HG02981 (cell line): ENCODE data around the gene HOXC12.

Experiments used
- ATAC-seq: cut with Tn5 transposase; IDR thresholded peaks from one replicate; pipeline ENCODE4 v1.9.1; 2021; ENCODE audit warnings: mild to moderate bottlenecking, moderate library complexity; ENCODE audit not compliant: unreplicated experiment

HOXC12 gene, protein sequence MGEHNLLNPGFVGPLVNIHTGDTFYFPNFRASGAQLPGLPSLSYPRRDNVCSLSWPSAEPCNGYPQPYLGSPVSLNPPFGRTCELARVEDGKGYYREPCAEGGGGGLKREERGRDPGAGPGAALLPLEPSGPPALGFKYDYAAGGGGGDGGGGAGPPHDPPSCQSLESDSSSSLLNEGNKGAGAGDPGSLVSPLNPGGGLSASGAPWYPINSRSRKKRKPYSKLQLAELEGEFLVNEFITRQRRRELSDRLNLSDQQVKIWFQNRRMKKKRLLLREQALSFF

DNA sequence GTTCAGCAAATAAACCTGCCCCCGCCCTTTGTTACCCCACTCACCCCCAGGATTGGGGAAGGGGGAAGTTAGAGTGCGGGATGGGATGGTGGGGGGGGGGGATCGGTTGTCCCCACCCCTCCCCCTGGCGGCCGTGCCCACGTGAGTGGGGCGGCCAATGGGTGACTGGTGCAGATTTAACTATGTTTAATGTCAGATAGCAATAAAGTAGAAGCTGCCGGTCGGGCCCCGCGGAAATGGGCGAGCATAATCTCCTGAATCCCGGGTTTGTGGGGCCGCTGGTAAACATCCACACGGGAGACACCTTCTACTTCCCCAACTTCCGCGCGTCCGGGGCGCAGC, at the start of gene HOXC12:
TSS of gene HOXC12 (plus strand) at position 210 of the 342 bp plus-strand sequence. CDS start at position 237, 27 bp downstream.
- no peak for ATAC-seq

DNA sequence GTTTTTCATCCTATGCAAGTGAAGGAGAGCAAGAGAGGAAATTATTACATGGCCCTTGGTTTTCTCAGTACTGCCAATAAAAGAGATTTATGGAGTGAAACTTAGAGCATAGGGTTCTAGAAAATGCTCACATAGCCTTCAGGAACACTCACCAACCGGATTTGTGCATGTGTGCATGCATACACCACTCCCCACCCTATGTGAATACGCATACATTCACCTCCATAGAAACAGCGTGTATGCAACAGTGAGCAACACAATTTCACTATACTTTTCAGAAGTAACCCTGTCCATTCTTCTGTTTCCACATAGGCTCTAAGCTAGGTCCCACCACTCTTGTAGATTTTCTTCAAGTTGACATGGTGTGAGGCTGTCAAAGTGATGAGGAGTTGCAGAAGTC, 47.6 kb upstream of the HOXC12 start:
- no peak for ATAC-seq

DNA sequence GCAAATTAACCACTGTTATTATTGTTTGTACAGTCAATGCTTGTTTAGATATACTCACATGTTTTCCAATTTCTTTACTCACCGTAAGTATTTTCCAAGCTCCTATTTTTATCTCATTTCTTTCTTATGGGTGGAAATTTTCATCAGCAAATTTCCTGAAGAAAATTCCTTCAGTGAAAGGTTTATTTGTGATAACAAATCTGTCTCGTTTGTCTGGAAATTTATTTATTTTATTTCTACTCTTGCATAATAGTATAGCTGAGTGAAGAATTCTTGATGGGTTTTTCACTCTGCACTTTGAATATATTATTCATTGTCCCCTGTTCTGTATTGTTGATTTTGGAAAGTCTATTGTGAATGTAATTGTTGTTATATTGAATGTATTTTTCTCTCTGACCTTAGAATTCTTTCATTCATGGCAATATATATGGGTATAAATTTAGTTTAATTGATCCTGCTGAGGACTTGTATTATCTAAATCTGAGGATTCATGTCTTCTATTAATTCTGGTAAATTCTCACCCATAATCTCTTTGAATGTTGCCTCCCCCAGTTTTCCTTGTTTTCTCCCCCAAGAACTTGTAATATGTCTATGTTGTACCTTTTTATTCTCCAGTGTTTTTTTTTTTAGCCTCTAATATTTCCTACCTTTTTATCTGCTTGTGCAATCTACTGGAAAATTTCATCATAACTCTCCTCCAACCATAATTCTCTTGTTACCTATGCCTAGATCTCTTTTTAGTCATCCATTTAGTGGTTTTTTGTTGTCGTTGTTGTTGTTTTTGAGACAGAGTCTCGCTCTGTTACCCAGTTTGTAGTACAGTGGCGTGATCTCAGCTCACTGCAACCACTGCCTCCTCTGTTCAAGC, 37.7 kb upstream of the HOXC12 start:
- ATAC-seq = no peak

DNA sequence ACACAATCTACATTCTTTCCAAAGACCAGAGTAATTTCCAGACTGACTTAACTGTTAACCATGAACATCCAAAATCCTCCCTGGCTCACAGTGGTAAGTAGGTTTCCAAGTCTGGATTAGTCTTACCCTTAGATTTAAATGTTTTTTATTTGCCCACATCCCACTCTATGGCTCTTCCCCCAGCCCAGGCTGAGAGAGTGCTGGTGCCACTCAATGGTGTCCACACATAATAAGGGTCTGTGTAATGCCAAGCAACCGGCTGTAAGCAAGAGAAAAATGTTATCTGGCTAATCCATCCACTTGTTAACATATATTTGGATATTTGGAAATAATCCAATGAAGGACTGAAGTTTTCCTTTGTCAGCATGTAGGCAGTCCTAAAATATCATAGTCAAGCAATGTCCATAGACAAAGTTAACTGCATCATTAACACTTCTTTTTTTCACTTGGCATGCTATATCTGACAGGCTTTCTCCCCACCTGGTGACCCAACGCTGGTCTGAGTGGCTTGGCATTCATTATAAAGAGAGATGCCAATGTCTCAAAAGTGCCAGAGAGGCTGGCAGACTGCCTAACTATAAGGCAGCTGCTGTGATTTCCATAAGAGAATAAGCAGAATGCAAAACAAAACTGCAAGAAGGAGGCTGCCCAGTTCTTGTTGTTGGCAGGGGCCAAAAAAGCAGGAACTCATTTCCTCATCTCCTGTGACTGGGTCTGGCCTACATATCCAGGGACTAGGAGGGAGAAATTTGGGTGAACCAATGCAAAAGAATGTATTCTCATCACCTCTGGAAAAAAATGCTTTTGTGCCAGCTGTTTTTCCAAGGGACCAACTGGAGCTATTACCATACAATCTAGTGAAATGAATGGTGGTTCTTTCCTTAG, 29.9 kb upstream of the HOXC12 start:
- no peak for ATAC-seq

DNA sequence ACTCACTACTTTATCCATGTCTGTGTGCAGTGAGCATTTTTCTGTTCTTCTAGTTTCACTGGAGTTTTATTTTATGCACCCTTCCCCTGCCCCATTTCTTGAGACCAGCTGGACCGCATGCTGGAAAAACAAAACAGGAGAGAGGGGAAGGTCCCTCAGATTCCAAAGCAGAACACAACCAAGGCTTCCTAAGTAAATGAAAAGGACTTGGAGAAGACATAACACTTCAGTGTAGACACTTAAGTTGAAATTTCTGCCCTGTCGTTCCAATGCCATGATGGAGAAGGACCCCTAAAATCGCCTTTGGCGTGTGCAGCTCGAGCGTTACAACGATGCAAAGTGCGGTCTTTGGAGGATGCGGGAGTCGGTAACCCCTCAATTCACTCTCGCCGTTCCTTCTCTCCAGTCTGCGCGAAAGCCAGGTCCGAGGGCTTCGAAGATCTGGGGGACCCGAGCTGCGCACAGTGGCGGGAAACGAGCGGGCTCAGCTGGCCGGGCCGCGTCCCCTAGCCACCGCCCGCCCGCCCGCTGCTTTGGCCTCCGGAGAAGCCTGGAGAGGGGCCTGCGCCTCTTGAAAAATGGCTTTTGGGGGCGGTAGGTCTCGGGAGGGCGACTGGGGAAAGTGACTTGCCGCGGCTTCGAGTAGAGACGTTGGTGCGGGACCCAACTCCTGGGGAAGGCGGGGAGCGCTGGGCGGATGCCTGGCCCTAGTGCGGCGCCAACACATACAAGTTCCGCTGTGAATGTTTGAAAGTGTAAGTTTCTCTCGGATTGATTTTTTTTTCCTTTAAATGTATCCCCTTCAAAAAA, 27.3 kb upstream of the HOXC12 start:
- no peak for ATAC-seq

DNA sequence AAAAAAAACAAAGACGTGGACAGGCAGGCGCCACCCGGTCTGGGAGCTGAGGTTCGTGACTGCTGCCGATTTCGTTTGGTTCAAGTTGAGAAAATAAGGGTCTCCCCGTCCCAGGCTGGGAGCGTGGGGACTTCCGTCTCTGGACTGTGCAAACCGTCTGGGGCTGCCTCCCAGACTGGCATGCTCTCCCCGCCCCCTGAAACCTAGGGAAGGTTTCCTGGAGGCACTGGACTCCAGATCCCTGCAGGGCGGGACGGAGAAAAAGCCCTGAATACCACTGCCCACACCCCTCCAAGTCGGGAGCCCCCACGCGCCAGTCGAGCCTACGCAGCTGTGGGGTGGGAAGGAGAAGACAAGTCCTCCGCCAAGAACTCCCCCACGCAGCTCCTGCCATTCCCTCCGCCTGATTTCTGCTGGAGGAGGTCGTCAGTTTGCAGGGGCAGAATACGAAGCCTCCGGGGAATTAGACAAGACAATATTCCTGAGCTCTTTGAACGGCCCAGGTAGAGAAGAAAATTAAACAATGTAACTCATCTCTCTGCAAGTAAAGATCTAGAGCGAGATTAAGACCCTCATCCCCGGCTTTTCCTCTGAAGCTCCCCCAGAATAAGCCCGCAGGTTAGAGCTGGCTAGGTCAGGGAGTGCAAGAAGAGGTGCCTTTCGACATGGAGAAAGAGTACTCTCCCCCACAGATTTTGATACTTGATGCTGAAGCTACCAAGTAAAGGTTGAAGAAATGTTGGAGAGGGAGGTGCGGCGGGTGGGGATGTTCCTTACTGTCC, 26.5 kb upstream of the HOXC12 start:
- ATAC-seq = no peak

DNA sequence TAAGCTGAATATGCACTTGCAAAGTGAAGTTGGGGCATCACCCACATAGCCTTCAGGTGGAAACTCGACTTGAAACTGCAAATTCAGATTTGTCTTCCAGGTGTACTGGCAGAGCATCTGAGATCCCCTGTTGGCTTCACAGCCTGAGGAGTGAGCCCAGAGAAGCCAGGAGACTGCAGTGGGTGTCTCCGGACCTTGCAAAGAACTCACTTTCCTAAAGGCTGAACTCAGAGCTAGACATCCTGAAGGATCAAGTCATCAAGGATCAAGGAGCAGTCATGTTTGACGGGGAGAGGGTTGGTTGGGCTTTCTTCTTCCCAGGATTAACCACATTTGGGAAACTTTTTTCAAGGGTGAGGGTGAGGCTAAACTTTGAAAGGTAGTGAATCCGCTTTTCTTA, 25.2 kb upstream of the HOXC12 start:
- ATAC-seq = no peak

DNA sequence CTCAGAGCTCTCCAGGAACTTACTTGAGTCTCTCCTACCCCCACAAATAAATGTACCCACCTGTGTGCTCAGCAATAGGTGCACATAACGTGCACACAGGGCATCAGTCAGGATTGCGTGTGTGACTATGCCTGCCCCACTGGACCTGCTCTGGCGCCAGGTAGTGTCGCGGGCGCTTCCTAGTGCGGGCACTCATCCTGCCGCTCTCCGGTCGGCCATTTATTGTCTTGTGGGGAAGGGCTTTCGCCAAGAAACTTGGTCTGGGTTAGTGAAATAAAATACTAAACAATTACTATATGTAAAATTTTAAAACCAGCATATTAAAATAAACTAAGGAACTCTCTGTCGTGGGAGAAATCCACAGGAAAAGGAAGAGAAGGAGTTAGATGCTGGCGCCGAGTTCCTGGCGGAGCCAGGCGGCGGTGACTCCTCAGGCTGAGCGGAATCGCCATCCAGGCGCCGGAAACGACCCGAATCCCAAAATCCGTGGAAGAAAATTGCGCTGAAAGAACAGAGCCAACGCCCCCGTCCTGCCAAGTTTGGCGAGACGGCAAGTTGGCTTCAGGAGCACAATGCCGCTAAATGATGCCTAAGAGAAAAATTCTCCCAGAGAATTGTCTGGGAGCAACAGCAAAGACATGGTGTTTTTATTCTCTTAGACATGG, 24.0 kb upstream of the HOXC12 start:
- no peak for ATAC-seq

DNA sequence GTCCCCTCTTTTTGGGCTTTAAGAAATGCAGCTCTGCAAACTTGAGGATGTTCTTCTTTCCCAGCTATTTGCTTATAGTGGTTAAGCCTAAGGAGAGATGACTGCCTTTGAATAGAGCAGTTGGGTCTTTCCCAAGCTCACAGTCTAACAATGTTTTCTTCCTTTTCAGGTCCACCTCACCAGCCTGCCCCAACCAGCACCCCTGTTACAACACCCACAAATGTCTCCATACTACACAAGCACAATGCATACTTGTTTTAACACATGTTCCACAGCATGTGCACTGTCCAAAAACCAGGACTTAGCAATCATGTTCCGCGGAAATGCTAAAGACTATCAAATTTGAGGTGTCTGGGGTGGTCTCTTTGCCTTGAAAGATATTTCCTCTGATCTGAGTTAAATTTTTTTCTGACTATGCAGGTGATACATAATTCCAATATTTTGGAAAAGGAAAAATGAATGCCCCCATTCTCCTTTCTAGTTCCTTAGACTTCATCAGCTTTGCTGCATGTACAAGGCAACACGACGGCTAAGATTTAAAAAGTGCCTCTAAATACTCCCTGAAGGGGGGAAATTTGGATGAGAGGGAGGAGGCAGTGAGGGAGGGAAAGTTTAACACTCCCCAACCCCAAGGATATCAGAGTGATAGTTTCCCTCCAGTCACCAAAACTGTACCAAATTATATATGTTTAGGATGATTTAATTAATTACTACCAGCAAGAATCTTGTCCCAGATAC, 22.7 kb upstream of the HOXC12 start:
- no peak for ATAC-seq

DNA sequence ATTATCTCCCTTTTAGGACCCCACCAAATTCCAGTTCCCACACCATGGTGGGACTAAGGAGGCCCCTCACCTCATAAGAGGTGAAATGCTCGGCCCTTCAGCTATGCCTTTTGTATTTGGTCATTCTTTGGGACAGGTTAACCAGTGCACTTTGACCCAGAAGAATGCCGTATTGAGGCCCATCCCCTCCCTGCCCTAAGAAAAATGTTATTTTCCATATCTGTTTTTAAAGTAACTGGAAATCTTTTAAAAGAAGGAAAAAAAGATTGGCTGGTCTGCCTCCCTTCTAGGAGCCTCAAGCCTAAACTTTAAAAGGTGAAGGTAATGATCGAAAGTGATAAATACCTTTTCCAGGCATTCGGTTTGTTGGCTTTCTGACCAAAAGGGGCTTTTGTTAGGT, 21.8 kb upstream of the HOXC12 start:
- ATAC-seq = no peak

DNA sequence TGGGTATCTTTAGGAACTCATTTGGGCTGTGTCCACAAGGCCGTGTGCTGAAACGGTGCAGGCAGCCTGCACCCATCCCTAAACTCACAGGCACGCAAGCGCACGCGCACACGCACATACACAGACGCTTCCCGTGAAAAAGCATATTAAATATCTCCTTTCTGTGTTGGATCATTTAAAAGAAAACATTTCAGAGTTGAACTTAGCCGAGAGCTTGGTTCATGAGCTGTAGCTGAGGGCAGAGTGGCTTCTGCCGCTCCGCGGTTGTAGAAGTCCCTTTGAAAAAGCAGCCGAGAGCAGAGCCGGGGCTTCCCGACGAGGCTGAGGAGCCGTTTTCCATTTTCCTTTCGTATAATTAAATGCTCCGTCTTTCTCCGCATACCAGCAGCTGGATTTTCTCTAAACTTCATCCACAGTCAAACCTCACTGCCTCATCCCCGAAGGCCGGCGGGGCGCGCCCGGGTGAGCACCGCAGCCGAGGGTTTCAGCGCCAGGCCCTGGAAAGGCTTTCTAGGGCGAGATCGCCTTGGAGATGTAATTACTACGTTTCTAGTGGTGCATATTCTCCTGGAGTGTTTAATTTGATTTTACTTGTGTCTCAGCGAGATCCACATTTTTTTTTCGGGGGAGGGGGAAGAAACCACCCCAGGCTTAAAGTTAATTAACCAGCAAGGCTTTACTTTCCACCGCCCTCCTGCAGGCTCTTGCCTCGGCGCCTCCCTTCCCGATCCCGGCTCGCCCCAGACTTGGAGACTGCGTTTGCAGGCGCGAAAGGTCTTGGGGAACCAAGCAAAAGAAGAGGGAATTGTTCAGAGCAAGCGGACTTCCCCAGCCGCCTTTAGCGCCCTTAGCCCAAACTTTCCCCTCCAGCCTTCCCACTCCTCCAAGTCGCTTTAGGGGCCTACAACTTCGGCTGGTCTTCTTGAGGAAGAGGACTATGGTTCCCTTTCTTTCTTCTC, 19.0 kb upstream of the HOXC12 start:
- no peak for ATAC-seq

DNA sequence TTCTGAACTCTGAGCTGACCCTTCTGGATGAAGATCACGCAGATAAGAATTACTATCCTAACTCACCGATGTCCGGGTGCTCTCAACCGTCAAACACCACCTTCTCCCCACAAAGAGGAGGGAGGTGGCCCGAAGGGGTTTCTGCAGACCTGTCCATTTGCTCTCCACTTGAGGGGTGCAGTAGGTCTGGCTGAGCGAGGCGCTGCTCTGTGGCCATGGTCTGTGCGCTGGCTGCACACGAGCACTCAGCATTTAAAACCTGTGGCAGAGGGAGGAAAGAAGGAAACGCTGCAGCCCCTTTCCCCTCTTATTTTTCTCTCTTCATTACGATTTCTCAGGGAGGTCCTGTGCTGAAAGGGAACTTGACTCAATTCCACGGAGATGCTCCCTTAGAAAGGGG, 17.6 kb upstream of the HOXC12 start:
- no peak for ATAC-seq

DNA sequence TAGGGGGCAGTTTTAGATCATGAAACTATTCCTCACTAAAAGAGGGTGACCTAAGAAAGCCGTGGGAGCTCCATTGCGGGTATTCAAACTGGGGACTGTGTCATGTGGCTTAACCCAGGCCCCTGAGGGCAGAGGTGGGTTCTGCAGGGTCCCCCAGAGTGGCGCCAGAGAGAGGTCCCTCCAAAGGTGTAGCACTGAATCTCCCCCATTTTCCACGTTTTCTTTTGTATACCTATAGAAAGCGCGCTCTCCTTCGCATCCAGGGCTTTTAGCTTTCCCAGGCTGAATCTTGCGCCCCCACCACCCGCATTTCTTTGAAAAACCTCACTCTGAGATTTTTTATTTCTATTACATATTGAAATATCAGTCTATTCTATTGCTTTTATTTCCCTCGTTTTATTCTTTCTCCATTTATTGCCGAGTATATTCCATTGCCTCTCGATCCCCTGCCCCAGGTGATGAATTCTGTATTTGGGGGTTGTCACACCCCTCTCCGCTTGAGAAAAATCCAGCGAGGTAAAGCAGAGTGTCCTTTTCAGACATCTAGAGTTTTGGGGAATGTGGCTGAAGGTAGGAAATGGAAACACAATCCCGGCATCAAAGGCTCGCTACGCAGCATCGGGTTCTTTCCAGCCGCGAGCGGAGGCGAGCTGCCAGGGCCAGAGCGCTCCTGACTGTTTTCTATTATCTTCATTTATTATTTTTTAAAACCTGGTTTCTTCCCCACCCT, 16.9 kb upstream of the HOXC12 start:
- no peak for ATAC-seq

DNA sequence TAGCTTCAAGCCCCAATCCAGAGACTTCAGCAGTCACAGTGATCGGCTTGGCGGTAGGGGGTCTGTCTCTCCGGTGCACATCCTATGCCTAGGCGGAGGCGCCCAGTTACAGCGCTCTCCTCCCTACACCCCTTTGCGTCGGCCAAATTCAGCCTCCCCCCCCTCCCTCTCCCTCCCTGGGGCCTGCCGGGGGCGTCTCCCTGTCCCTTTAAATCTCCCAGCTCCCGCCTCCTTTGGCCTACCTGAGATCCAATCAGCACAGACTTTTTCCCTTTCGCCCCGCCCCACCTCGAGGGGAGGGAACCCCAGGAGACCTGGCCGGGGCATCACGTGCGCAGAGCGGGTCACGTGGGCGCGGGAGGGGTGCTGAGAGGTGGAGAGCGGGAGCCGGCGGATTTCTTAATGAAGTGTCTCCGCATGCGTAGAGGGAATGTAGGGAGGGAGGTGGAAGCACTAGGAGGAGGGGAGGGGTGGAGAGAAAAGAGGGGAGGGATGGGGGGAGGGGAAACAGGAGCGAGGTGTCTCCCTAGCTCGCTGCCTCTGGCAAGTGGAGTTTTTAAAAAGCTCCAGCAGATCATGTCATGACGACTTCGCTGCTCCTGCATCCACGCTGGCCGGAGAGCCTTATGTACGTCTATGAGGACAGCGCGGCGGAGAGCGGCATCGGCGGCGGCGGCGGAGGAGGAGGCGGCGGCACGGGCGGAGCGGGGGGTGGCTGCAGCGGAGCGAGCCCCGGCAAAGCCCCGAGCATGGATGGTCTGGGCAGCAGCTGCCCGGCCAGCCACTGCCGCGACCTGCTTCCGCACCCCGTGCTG, 16.2 kb upstream of the HOXC12 start, which contains the start of gene HOXC13:
TSS of gene HOXC13 (plus strand) at position 506 of the 815 bp plus-strand sequence. CDS start at position 582, 76 bp downstream.
- no peak for ATAC-seq

DNA sequence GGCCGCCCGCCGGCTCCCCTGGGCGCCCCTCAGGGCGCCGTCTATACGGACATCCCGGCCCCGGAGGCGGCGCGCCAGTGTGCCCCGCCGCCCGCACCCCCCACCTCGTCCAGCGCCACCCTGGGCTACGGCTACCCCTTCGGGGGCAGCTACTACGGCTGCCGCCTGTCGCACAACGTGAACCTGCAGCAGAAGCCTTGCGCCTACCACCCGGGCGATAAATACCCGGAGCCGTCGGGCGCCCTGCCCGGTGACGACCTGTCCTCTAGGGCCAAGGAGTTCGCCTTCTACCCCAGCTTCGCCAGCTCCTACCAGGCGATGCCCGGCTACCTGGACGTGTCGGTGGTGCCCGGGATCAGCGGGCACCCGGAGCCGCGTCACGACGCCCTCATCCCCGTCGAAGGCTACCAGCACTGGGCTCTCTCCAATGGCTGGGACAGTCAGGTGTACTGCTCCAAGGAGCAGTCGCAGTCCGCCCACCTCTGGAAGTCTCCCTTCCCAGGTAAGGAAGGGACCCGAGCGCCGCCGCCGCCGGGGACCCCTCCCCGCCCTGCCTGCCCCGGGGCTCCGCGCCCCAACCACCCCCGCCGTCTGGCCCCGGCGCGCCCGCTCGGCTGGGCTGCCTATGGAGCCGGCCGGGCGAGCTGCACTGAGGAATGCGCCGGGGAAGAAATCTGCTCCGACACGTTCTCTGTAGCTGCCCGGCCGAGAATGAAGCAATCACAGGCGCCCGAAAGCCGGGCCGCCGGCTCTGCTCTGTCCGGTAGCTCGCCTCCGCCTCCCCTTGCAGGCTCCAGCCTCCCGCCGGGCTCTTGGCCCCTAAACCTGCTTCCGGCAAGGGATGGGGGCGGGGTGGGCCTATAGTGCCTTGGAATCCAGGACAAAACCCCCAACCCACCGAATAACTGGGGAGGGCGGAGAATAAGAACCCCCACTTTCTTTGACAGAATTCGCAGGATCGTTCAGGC, 15.3 kb upstream of the HOXC12 start:
- no peak for ATAC-seq
